ENCODE results near the gene HOXB2. TPM values are rescaled to one million over a fixed set of nuclear protein-coding genes. Genes with fewer than 3 reads are reported as not detected.
"Not testable (repeated sequence)": the region's sequence is repeated elsewhere in the genome, so short reads cannot be mapped to it uniquely, and the experiment has no call there.

Gene HOXB2
- total RNA-seq, 1 donor from 2014 or later: 15.2 TPM

GRCh38 chr17:48537316-48537715 is 7.6 kb downstream of the HOXB2 start:
- no peak for TF ChIP-seq CTCF (IDR thresholded peaks at IDR 0.05; ENCODE audit: insufficient read depth, low read length, poor library complexity, severe bottlenecking)
- Histone ChIP-seq H3K36me3 (ENCODE audit: control insufficient read depth, insufficient read depth, low read length) (no peaks in the 10 kb centered on the region), H3K27me3 (ENCODE audit: control insufficient read depth, insufficient read depth, low read length) (no peaks in the 10 kb centered on the region), H3K4me3 (ENCODE audit: low read depth, low read length) (no peak overlapping the region)
- no peak for DNase-seq (ENCODE audit: low read depth)

GRCh38 chr17:48535793-48536559 is 8.9 kb downstream of the HOXB2 start:
- not testable (repeated sequence) for H3K36me3 ChIP-seq (ENCODE audit: control insufficient read depth, insufficient read depth, low read length); H3K27me3 ChIP-seq (ENCODE audit: control insufficient read depth, insufficient read depth, low read length); H3K4me3 ChIP-seq (ENCODE audit: low read depth, low read length); DNase-seq (ENCODE audit: low read depth)

- no peak for TF ChIP-seq CTCF (IDR thresholded peaks at IDR 0.05; ENCODE audit: insufficient read depth, low read length, poor library complexity, severe bottlenecking)
- Histone ChIP-seq H3K27me3 (ENCODE audit: control insufficient read depth, insufficient read depth, low read length) (no peaks in the 10 kb centered on the region), H3K36me3 (ENCODE audit: control insufficient read depth, insufficient read depth, low read length) (no peaks in the 10 kb centered on the region), H3K4me3 (ENCODE audit: low read depth, low read length) (no peak overlapping the region)
- DNase-seq (ENCODE audit: low read depth): no peak
Observed at GRCh38 chr17:48532261-48532660, 12.6 kb downstream of the HOXB2 start.

GRCh38 chr17:48530887-48531272 is 14.0 kb downstream of the HOXB2 start, which contains the start of gene HOXB1:
Gene HOXB1 (minus strand): TSS chr17:48531011. CDS start chr17:48530904, 107 bp downstream.
- no peak within 1 kb of the TSS for H3K4me3 ChIP-seq (ENCODE audit: low read depth, low read length)
- no peaks in the 10 kb centered on the region for H3K27me3 ChIP-seq (ENCODE audit: control insufficient read depth, insufficient read depth, low read length)
- no peaks in the 10 kb centered on the region for H3K36me3 ChIP-seq (ENCODE audit: control insufficient read depth, insufficient read depth, low read length)
- no peak for DNase-seq (ENCODE audit: low read depth)
- no peak for TF ChIP-seq CTCF (IDR thresholded peaks at IDR 0.05; ENCODE audit: insufficient read depth, low read length, poor library complexity, severe bottlenecking)

GRCh38 chr17:48530208-48530886 is 14.6 kb downstream of the HOXB2 start:
- no peaks in the 10 kb centered on the region for H3K36me3 ChIP-seq (ENCODE audit: control insufficient read depth, insufficient read depth, low read length)
- no peak for DNase-seq (ENCODE audit: low read depth)
- no peak overlapping the region for H3K4me3 ChIP-seq (ENCODE audit: low read depth, low read length)
- no peak for TF ChIP-seq CTCF (IDR thresholded peaks at IDR 0.05; ENCODE audit: insufficient read depth, low read length, poor library complexity, severe bottlenecking)
- H3K27me3 ChIP-seq (ENCODE audit: control insufficient read depth, insufficient read depth, low read length): no peaks in the 10 kb centered on the region

- H3K4me3 ChIP-seq (ENCODE audit: low read depth, low read length): no peak overlapping the region
- TF ChIP-seq CTCF (IDR thresholded peaks at IDR 0.05; ENCODE audit: insufficient read depth, low read length, poor library complexity, severe bottlenecking): no peak
- H3K27me3 ChIP-seq (ENCODE audit: control insufficient read depth, insufficient read depth, low read length): no peaks in the 10 kb centered on the region
- DNase-seq (ENCODE audit: low read depth): no peak
- no peaks in the 10 kb centered on the region for H3K36me3 ChIP-seq (ENCODE audit: control insufficient read depth, insufficient read depth, low read length)
Observed at GRCh38 chr17:48529683-48530009, 15.3 kb downstream of the HOXB2 start.

Data from kidney epithelial cell (primary cell).